ENCODE results near the gene ZRANB2. TPM values are rescaled to one million over a fixed set of nuclear protein-coding genes. Genes with fewer than 3 reads are reported as not detected.
A peak's percentile ranks its signal among the peaks of the same experiment; 100 is the strongest.

ZRANB2 gene
- total and polyA plus RNA-seq, 9 of the 15 experiments (the other 6 are each of a cell fraction or from before 2014, with no cell fraction given), result 80.8 to 264 (median 157) TPM

DNA sequence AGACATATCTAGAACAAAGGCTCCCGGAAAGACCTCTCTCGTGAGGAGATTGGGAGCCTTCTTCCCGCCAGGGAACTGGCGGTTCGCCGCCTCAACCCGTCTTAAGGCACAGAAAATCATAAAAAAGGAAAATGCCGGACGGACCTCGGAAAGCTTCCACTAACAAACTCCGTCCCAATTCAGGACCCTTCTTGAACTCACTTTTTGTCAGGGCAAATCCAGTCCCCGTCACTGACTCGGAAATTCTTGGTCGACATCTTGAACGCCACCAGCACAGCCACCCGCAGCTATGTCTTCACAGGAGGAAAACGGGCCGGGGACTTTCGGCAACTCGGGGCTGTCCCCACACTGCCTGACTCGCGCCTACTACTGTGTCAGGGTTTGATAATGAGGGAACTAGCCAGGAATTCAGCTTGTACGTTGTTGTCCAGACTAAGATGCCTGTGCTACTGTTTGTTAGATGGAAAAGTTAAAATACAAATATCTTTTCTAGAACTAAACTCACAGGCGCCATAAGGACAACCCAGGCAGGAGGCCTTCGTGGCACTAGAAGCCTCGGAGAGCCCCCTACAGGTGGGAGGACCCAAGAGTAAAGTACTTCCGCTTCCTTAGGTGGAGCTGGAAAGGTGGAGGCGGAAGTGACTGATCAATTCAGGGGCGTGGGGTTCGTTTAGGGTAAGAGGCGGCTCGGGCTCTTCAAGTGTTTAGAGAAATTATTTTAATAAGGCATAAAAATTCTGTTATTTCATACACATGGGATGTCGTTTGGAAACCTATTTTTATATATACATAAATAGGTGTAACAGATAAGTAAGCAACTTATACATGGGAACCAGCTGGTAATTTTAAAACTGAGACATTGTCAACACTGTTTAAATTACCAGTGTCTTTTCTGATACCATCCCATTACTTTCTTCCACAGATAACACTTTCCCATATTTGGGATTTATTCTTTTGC lies at the start of gene ZRANB2 (continued):
- TF ChIP-seq, protein P1, sequence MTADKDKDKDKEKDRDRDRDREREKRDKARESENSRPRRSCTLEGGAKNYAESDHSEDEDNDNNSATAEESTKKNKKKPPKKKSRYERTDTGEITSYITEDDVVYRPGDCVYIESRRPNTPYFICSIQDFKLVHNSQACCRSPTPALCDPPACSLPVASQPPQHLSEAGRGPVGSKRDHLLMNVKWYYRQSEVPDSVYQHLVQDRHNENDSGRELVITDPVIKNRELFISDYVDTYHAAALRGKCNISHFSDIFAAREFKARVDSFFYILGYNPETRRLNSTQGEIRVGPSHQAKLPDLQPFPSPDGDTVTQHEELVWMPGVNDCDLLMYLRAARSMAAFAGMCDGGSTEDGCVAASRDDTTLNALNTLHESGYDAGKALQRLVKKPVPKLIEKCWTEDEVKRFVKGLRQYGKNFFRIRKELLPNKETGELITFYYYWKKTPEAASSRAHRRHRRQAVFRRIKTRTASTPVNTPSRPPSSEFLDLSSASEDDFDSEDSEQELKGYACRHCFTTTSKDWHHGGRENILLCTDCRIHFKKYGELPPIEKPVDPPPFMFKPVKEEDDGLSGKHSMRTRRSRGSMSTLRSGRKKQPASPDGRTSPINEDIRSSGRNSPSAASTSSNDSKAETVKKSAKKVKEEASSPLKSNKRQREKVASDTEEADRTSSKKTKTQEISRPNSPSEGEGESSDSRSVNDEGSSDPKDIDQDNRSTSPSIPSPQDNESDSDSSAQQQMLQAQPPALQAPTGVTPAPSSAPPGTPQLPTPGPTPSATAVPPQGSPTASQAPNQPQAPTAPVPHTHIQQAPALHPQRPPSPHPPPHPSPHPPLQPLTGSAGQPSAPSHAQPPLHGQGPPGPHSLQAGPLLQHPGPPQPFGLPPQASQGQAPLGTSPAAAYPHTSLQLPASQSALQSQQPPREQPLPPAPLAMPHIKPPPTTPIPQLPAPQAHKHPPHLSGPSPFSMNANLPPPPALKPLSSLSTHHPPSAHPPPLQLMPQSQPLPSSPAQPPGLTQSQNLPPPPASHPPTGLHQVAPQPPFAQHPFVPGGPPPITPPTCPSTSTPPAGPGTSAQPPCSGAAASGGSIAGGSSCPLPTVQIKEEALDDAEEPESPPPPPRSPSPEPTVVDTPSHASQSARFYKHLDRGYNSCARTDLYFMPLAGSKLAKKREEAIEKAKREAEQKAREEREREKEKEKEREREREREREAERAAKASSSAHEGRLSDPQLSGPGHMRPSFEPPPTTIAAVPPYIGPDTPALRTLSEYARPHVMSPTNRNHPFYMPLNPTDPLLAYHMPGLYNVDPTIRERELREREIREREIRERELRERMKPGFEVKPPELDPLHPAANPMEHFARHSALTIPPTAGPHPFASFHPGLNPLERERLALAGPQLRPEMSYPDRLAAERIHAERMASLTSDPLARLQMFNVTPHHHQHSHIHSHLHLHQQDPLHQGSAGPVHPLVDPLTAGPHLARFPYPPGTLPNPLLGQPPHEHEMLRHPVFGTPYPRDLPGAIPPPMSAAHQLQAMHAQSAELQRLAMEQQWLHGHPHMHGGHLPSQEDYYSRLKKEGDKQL (CRISPR knock-in tag; IDR thresholded peaks at IDR 0.05; ENCODE audit: borderline replicate concordance), result no peak
- TF ChIP-seq, protein P2, sequence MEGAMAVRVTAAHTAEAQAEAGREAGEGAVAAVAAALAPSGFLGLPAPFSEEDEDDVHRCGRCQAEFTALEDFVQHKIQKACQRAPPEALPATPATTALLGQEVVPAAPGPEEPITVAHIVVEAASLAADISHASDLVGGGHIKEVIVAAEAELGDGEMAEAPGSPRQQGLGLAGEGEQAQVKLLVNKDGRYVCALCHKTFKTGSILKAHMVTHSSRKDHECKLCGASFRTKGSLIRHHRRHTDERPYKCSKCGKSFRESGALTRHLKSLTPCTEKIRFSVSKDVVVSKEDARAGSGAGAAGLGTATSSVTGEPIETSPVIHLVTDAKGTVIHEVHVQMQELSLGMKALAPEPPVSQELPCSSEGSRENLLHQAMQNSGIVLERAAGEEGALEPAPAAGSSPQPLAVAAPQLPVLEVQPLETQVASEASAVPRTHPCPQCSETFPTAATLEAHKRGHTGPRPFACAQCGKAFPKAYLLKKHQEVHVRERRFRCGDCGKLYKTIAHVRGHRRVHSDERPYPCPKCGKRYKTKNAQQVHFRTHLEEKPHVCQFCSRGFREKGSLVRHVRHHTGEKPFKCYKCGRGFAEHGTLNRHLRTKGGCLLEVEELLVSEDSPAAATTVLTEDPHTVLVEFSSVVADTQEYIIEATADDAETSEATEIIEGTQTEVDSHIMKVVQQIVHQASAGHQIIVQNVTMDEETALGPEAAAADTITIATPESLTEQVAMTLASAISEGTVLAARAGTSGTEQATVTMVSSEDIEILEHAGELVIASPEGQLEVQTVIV (CRISPR knock-in tag; IDR thresholded peaks at IDR 0.05; ENCODE audit: borderline replicate concordance), result no peak
- TF ChIP-seq YBX1 (IDR thresholded peaks at IDR 0.05) (no peak), ZNF780A (CRISPR knock-in tag; IDR thresholded peaks at IDR 0.05) (no peak), RB1 (IDR thresholded peaks at IDR 0.05; ENCODE audit: low read depth) (no peak), EP400 (IDR thresholded peaks at IDR 0.05) (peak; percentile 98), ZNF431 (CRISPR knock-in tag; IDR thresholded peaks at IDR 0.05) (no peak), FUS (optimal IDR thresholded peaks at IDR 0.05; ENCODE audit: low read depth, low read length) (no peak), TFAM (CRISPR knock-in tag; conservative IDR thresholded peaks at IDR 0.05) (no peak), KAT8 (IDR thresholded peaks at IDR 0.05; ENCODE audit: low read depth) (no peak), FOXJ2 (tag; IDR thresholded peaks at IDR 0.05) (peak; percentile 70), YY1 (IDR thresholded peaks at IDR 0.05; ENCODE audit: borderline replicate concordance in 1 of 3, control insufficient read depth in 1 of 3, extremely low read depth in 1 of 3, insufficient read depth in 3 of 3, insufficient read length in 1 of 3, insufficient replicate concordance in 2 of 3, low read depth in 1 of 3, low read length in 2 of 3) (peak; percentile 50 to 74 (median 74))
- TF ChIP-seq, protein P3, sequence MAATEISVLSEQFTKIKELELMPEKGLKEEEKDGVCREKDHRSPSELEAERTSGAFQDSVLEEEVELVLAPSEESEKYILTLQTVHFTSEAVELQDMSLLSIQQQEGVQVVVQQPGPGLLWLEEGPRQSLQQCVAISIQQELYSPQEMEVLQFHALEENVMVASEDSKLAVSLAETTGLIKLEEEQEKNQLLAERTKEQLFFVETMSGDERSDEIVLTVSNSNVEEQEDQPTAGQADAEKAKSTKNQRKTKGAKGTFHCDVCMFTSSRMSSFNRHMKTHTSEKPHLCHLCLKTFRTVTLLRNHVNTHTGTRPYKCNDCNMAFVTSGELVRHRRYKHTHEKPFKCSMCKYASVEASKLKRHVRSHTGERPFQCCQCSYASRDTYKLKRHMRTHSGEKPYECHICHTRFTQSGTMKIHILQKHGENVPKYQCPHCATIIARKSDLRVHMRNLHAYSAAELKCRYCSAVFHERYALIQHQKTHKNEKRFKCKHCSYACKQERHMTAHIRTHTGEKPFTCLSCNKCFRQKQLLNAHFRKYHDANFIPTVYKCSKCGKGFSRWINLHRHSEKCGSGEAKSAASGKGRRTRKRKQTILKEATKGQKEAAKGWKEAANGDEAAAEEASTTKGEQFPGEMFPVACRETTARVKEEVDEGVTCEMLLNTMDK (IDR thresholded peaks at IDR 0.05; ENCODE audit: borderline replicate concordance, insufficient read depth, low read depth, low read length, poor library complexity, severe bottlenecking), result peak; percentile 96

Data from K562 (cell line).